Mesothelial cell of epicardium (in vitro differentiated cells): ENCODE measurements around the gene PHLDB3. TPM values are rescaled to one million over a fixed set of nuclear protein-coding genes. Genes with fewer than 3 reads are reported as not detected.

Experiments
- DNase-seq, 2 experiments: peaks; one replicate each; pipeline ENCODE4 v3.0.0; 2021; ENCODE audit warnings: low spot score in 2 of 2; ENCODE audit not compliant: unreplicated experiment in 2 of 2
- H3K27ac Mint-ChIP-seq: 2 replicates; pipeline ENCODE4 v1.8.0; 2021; ENCODE audit warnings: mixed read lengths
- H3K27me3 Mint-ChIP-seq: 2 replicates; pipeline ENCODE4 v1.8.0; 2021; ENCODE audit warnings: low read depth, mixed read lengths
- H3K36me3 Mint-ChIP-seq: 2 replicates; pipeline ENCODE4 v1.8.0; 2021; ENCODE audit warnings: mixed read lengths
- H3K4me1 Mint-ChIP-seq: 2 replicates; pipeline ENCODE4 v1.8.0; 2021; ENCODE audit warnings: mixed read lengths
- H3K4me3 Mint-ChIP-seq: 2 replicates; pipeline ENCODE4 v1.8.0; 2021; ENCODE audit warnings: mild to moderate bottlenecking, moderate library complexity, mixed read lengths
- H3K9me3 Mint-ChIP-seq: 2 replicates; pipeline ENCODE4 v1.8.0; 2021; ENCODE audit warnings: mixed read lengths
- total RNA-seq: library from RNA; stranded (reverse); gene quantifications from 3 replicates; pipeline ENCODE4 v1.2.1, GENCODE V29; 2021
- TF ChIP-seq, protein P1 (sequence below): fragments of 200-600 bp; sonication (generic); IDR thresholded peaks from one replicate; pipeline ENCODE4 v1.5.0; 2021; ENCODE audit warnings: antibody characterized with exemption; ENCODE audit not compliant: unreplicated experiment

The PHLDB3 gene
- total RNA-seq, 1 donor from 2014 or later = 31.4 TPM

DNA sequence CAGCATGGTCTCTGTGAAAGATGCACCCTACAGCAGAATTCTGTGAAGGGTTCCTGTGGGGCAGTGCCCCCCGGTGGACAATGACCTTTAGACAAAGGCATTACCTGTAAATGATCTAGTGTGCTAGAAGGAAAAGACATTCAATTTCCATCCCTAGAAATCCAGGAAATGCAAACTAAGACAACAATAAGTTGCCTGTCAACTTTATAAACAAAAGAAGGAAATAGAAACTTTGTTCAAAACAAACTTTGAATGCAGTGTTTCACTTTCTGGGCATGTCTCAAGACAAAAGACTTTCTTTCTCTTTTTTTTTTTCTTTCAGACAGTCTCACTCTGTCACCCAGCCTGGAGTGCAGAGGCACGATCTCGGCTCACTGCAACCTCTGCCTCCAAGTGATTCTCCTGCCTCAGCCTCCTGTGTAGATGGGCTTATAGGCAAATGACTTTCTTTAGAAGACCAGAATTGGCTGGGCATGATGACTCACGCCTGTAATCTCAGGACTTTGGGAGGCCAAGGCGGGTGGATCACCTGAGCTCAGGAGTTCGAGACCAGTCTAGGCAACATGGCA is 74.3 kb downstream of the PHLDB3 start:
- no peaks in the 10 kb centered on the region for H3K9me3 Mint-ChIP-seq
- H3K27ac Mint-ChIP-seq = no peak overlapping the region
- DNase-seq = no peak
- TF ChIP-seq, protein P1, sequence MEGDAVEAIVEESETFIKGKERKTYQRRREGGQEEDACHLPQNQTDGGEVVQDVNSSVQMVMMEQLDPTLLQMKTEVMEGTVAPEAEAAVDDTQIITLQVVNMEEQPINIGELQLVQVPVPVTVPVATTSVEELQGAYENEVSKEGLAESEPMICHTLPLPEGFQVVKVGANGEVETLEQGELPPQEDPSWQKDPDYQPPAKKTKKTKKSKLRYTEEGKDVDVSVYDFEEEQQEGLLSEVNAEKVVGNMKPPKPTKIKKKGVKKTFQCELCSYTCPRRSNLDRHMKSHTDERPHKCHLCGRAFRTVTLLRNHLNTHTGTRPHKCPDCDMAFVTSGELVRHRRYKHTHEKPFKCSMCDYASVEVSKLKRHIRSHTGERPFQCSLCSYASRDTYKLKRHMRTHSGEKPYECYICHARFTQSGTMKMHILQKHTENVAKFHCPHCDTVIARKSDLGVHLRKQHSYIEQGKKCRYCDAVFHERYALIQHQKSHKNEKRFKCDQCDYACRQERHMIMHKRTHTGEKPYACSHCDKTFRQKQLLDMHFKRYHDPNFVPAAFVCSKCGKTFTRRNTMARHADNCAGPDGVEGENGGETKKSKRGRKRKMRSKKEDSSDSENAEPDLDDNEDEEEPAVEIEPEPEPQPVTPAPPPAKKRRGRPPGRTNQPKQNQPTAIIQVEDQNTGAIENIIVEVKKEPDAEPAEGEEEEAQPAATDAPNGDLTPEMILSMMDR = no peak
- H3K4me3 Mint-ChIP-seq = no peak overlapping the region
- H3K27me3 Mint-ChIP-seq = no peaks in the 10 kb centered on the region
- no peaks in the 10 kb centered on the region for H3K4me1 Mint-ChIP-seq
- H3K36me3 Mint-ChIP-seq = no peaks in the 10 kb centered on the region

DNA sequence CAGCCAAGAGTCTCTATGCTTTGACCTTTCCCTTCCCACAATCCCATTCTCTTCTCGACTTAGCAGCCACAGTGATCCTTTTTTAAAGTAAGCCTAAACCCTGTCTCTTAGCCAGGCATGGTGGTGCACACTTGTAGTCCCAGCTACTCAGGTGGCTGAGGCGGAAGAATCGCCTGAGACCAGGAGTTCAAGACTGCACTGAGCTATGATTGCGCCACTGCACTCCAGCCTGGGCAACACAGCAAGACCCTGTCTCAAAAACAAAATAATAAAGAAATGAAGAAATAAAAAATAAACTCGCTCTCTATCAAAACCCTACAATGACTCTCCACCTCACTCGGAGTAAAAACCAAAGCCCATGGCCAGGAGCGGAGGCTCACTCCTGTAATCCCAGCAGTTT is 75.2 kb downstream of the PHLDB3 start:
- no peaks in the 10 kb centered on the region for H3K4me1 Mint-ChIP-seq
- no peak for DNase-seq
- no peaks in the 10 kb centered on the region for H3K27me3 Mint-ChIP-seq
- no peak overlapping the region for H3K4me3 Mint-ChIP-seq
- H3K27ac Mint-ChIP-seq = no peak overlapping the region
- TF ChIP-seq, protein P1 = no peak
- H3K36me3 Mint-ChIP-seq = no peaks in the 10 kb centered on the region
- no peaks in the 10 kb centered on the region for H3K9me3 Mint-ChIP-seq

DNA sequence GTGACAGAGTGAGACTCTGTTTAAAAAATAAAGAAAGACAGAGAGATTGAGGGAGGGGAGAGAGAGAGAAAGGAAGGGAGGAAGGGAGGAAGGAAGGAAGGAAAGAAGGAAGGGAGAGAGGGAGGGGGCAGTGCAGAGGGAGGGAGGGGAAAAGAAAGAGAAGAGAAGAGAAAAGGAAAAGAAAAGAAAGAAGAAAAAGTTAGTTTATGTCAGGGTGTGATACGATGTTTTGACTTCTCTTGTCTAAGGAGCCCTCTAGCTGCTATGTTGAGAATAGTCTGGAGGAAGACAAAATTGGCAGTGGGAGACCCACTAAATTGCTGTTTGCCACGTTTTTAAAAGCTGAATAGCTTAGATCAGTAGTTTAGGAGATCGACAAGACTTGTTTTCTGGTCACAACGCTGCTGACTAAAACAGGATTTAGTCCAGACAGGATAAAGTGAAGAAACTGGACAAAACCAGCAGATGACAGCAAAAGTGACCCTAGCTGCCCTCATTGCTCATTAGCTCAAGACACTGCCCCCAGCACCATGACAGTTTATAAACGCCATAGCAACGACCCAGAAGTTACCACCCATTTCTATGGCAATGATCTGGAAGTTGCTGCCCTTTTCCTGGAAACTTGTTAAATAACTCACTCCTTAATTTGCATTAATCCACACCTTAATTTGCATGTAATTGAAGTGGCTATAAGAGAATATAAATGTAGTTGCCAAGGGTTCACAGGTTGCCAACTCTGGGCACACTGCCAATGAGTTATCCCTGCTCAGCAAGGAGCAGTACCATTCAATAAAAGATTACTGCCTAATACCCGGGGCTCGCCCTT is 78.8 kb downstream of the PHLDB3 start:
- no peaks in the 10 kb centered on the region for H3K9me3 Mint-ChIP-seq
- DNase-seq = no peak
- no peaks in the 10 kb centered on the region for H3K4me1 Mint-ChIP-seq
- H3K27ac Mint-ChIP-seq = no peak overlapping the region
- TF ChIP-seq, protein P1 = no peak
- no peak overlapping the region for H3K4me3 Mint-ChIP-seq
- no peaks in the 10 kb centered on the region for H3K27me3 Mint-ChIP-seq
- no peaks in the 10 kb centered on the region for H3K36me3 Mint-ChIP-seq

Other genes with a start within 250 kb of the PHLDB3 start
- gene PSG9, start 235.2 kb downstream of the PHLDB3 start, total RNA-seq = not detected in 3 replicates
- gene CD177, start 151.1 kb downstream of the PHLDB3 start, total RNA-seq = not detected in 3 replicates
- not detected in 3 replicates for gene TEX101, start 89.9 kb downstream of the PHLDB3 start, total RNA-seq
- 2.6 to 4.4 TPM (median 3.4 TPM) in 3 replicates for gene LYPD3, start 39.1 kb downstream of the PHLDB3 start, total RNA-seq
- 26.8 to 29.0 TPM (median 27.9 TPM) in 3 replicates for gene ETHE1, start 22.5 kb upstream of the PHLDB3 start, total RNA-seq
- 2.3 to 2.8 TPM (median 2.6 TPM) in 3 replicates for gene ZNF575, start 28.4 kb upstream of the PHLDB3 start, total RNA-seq
- 52.3 to 58.5 TPM (median 56.1 TPM) in 3 replicates for gene XRCC1, start 70.8 kb upstream of the PHLDB3 start, total RNA-seq
- gene PINLYP, start 71.1 kb upstream of the PHLDB3 start, total RNA-seq = 12.6 to 14.5 TPM (median 13.8 TPM) in 3 replicates
- gene IRGQ, start 91.4 kb upstream of the PHLDB3 start, total RNA-seq = 41.1 to 42.2 TPM (median 41.4 TPM) in 3 replicates
- 11.4 to 12.6 TPM (median 12.6 TPM) in 3 replicates for gene ZNF576, start 91.8 kb upstream of the PHLDB3 start, total RNA-seq
- 0.36 to 0.63 TPM (median 0.58 TPM) in 3 replicates for gene SRRM5, start 107.3 kb upstream of the PHLDB3 start, total RNA-seq
- gene ZNF428, start 114.9 kb upstream of the PHLDB3 start, total RNA-seq = 92.2 to 96.2 TPM (median 92.4 TPM) in 3 replicates
- gene CADM4, start 135.1 kb upstream of the PHLDB3 start, total RNA-seq = 45.8 to 48.3 TPM (median 47.1 TPM) in 3 replicates
- 18.5 to 22.7 TPM (median 22.2 TPM) in 3 replicates for gene PLAUR, start 165.4 kb upstream of the PHLDB3 start, total RNA-seq
- gene IRGC, start 211.3 kb upstream of the PHLDB3 start, total RNA-seq = not detected in 3 replicates